Measurements from ENCODE around the gene COL23A1. TPM values are rescaled to one million over a fixed set of nuclear protein-coding genes. Genes with fewer than 3 reads are reported as not detected.

Gene COL23A1
- total and polyA plus RNA-seq, 2 experiments from 2014 or later = 4.8 to 8.2 TPM

- Mint-ChIP-seq H3K27ac (peak overlapping the region; percentile 38; the same call in 1 of the 2 replicates), H3K9me3 (no peaks in the 10 kb centered on the region), H3K36me3 (ENCODE audit: low read depth) (no peaks in the 10 kb centered on the region), H3K27me3 (ENCODE audit: insufficient read depth, low read depth, poor library complexity) (peaks cover 9% of the 10 kb centered on the region), H3K4me3 (no peak overlapping the region), H3K4me1 (peaks cover 39% of the 10 kb centered on the region)
- Histone ChIP-seq H3K36me3 (ENCODE audit: insufficient read depth) (no peaks in the 10 kb centered on the region), H3K9me2 (ENCODE audit: insufficient read depth) (no peaks in the 10 kb centered on the region), H2AFZ (no peak overlapping the region), H3K27me3 (ENCODE audit: insufficient read depth) (no peaks in the 10 kb centered on the region), H3K4me1 (ENCODE audit: insufficient read depth) (peaks cover 6% of the 10 kb centered on the region), H3K79me2 (replicated peaks; ENCODE audit: insufficient read depth) (no peaks in the 10 kb centered on the region; the same call in 1 of the 2 replicates), H4K20me1 (replicated peaks; ENCODE audit: insufficient read depth) (no peaks in the 10 kb centered on the region), H3K4me2 (no peak overlapping the region), H3K4me3 (no peak overlapping the region), H3K27ac (ENCODE audit: low read depth) (no peak overlapping the region), H3F3A (replicated peaks; ENCODE audit: low read depth) (no peaks in the 10 kb centered on the region)
- ATAC-seq (peak; percentile 22), DNase-seq (ENCODE audit: low spot score) (no peak)
- TF ChIP-seq CREB1 (CRISPR knock-in tag; IDR thresholded peaks at IDR 0.05; ENCODE audit: low read depth) (no peak), STAT1 (IDR thresholded peaks at IDR 0.05; ENCODE audit: unreplicated experiment) (no peak), JUNB (IDR thresholded peaks at IDR 0.05; ENCODE audit: unreplicated experiment) (no peak), POLR2AphosphoS5 (IDR thresholded peaks at IDR 0.05; ENCODE audit: low read depth) (no peak), ZNF331 (CRISPR knock-in tag; IDR thresholded peaks at IDR 0.05; ENCODE audit: low read depth) (no peak), NANOG (IDR thresholded peaks at IDR 0.05; ENCODE audit: borderline replicate concordance) (no peak), EZH2phosphoT487 (IDR thresholded peaks at IDR 0.05; ENCODE audit: unreplicated experiment) (no peak)
These were observed 43.0 kb downstream of the COL23A1 start for GRCh38 chr5:178547052-178547666.

GRCh38 chr5:178546675-178547033, 43.5 kb downstream of the COL23A1 start:
- Histone ChIP-seq H3K27me3 (ENCODE audit: insufficient read depth) (no peaks in the 10 kb centered on the region), H3K4me2 (no peak overlapping the region), H3K36me3 (ENCODE audit: insufficient read depth) (no peaks in the 10 kb centered on the region), H3K4me1 (ENCODE audit: insufficient read depth) (peaks cover 6% of the 10 kb centered on the region), H3K9me2 (ENCODE audit: insufficient read depth) (no peaks in the 10 kb centered on the region), H3K79me2 (replicated peaks; ENCODE audit: insufficient read depth) (no peaks in the 10 kb centered on the region; the same call in 1 of the 2 replicates), H4K20me1 (replicated peaks; ENCODE audit: insufficient read depth) (no peaks in the 10 kb centered on the region), H3F3A (replicated peaks; ENCODE audit: low read depth) (no peaks in the 10 kb centered on the region), H3K4me3 (no peak overlapping the region), H3K27ac (ENCODE audit: low read depth) (no peak overlapping the region), H2AFZ (no peak overlapping the region)
- Mint-ChIP-seq H3K36me3 (ENCODE audit: low read depth) (no peaks in the 10 kb centered on the region), H3K27ac (no peak overlapping the region), H3K9me3 (no peaks in the 10 kb centered on the region), H3K4me3 (no peak overlapping the region), H3K4me1 (peaks cover 35% of the 10 kb centered on the region), H3K27me3 (ENCODE audit: insufficient read depth, low read depth, poor library complexity) (peaks cover 9% of the 10 kb centered on the region)
- DNase-seq (ENCODE audit: low spot score) = no peak
- peak; percentile 49 for ATAC-seq
- TF ChIP-seq EZH2phosphoT487 (IDR thresholded peaks at IDR 0.05; ENCODE audit: unreplicated experiment) (no peak), CTCF (conservative IDR thresholded peaks at IDR 0.05; ENCODE audit: low read depth in 2 of 2) (no peak), POLR2AphosphoS5 (IDR thresholded peaks at IDR 0.05; ENCODE audit: low read depth) (no peak), REST (IDR thresholded peaks at IDR 0.05; ENCODE audit: unreplicated experiment) (no peak), JUNB (IDR thresholded peaks at IDR 0.05; ENCODE audit: unreplicated experiment) (no peak), STAT1 (IDR thresholded peaks at IDR 0.05; ENCODE audit: unreplicated experiment) (no peak), EZH2 (IDR thresholded peaks at IDR 0.05; ENCODE audit: low read depth, unreplicated experiment) (no peak), ETS1 (IDR thresholded peaks at IDR 0.05) (no peak), CREB1 (CRISPR knock-in tag; IDR thresholded peaks at IDR 0.05; ENCODE audit: low read depth) (no peak)

Data from GM23338 (cell line).